CD14-positive monocyte (primary cell): ENCODE measurements around the gene TINCR. TPM values are rescaled to one million over a fixed set of nuclear protein-coding genes. Genes with fewer than 3 reads are reported as not detected.

Experiments used
- DNase-seq, 3 donors: peaks; one replicate each; pipeline ENCODE4 v3.0.0-alpha.2; 2011 to 2022
- H2AFZ ChIP-seq: 2 replicates; pipeline ENCODE4 v1.6.0; 2012; ENCODE audit warnings: mild to moderate bottlenecking, low read depth, low read length, inconsistent platforms; ENCODE audit not compliant: insufficient read depth, poor library complexity, severe bottlenecking
- H3K27ac ChIP-seq, 2 donors: 1 replicate in 1 of 2; 2 replicates in 1 of 2; pipeline ENCODE4 v1.5.1; 2012 to 2013; ENCODE audit warnings: low read length in 2 of 2, control low read depth in 1 of 2, inconsistent platforms in 1 of 2, low read depth in 1 of 2, mild to moderate bottlenecking in 1 of 2
- H3K27me3 ChIP-seq, 2 donors: one replicate each; pipeline versions ENCODE4 v1.6.0 to v1.6.1; 2011 to 2013; ENCODE audit warnings: low read length in 2 of 2; ENCODE audit not compliant: control insufficient read depth in 2 of 2, insufficient read depth in 2 of 2
- H3K36me3 ChIP-seq, 2 donors: replicated peaks in 1 of 2; 1 replicate in 1 of 2; 2 replicates in 1 of 2; pipeline versions ENCODE4 v1.5.1 to v1.6.1; 2012 to 2013; ENCODE audit warnings: low read length in 2 of 2, control low read depth in 1 of 2, inconsistent platforms in 1 of 2, mild to moderate bottlenecking in 1 of 2; ENCODE audit not compliant: insufficient read depth in 2 of 2, control insufficient read depth in 1 of 2
- H3K4me1 ChIP-seq, 2 donors: 1 replicate in 1 of 2; 2 replicates in 1 of 2; pipeline versions ENCODE4 v1.5.1 to v1.6.1; 2012 to 2013; ENCODE audit warnings: low read length in 2 of 2, control low read depth in 1 of 2, inconsistent platforms in 1 of 2, mild to moderate bottlenecking in 1 of 2, moderate library complexity in 1 of 2; ENCODE audit not compliant: insufficient read depth in 2 of 2, control insufficient read depth in 1 of 2
- H3K4me2 ChIP-seq: replicated peaks from 2 replicates; pipeline ENCODE3; 2012; ENCODE audit warnings: low read length, moderate library complexity, mild to moderate bottlenecking; ENCODE audit not compliant: poor library complexity, severe bottlenecking; ENCODE audit errors: extremely low read depth
- H3K4me3 ChIP-seq, 3 experiments: fragments of 200-600 bp in 1 of 3; sonication (generic) in 1 of 3; replicated peaks in 1 of 3; 1 replicate in 2 of 3; 2 replicates in 1 of 3; pipeline ENCODE4 v1.5.1; 2011 to 2013; ENCODE audit warnings: low read length in 3 of 3, mild to moderate bottlenecking in 3 of 3, control low read depth in 2 of 3, low read depth in 2 of 3, inconsistent platforms in 1 of 3, moderate library complexity in 1 of 3
- H3K79me2 ChIP-seq: 2 replicates; pipeline ENCODE4 v1.6.0; 2012; ENCODE audit warnings: mild to moderate bottlenecking, control low read depth, inconsistent platforms, low read length, moderate library complexity; ENCODE audit not compliant: insufficient read depth
- H3K9ac ChIP-seq: 2 replicates; pipeline ENCODE4 v1.6.0; 2017; ENCODE audit warnings: low read length, mild to moderate bottlenecking; ENCODE audit not compliant: insufficient read depth, poor library complexity, severe bottlenecking
- H3K9me3 ChIP-seq, 2 donors: replicated peaks in 1 of 2; 1 replicate in 1 of 2; 2 replicates in 1 of 2; pipeline versions ENCODE4 v1.5.1 to v1.6.1; 2012 to 2013; ENCODE audit warnings: low read length in 2 of 2, control low read depth in 1 of 2; ENCODE audit not compliant: control insufficient read depth in 1 of 2, insufficient read depth in 1 of 2
- H4K20me1 ChIP-seq: 2 replicates; pipeline ENCODE4 v1.6.0; 2012; ENCODE audit warnings: mild to moderate bottlenecking, low read length, control low read depth, moderate library complexity; ENCODE audit not compliant: insufficient read depth
- H3K27ac Mint-ChIP-seq, 7 donors: one replicate each; pipeline ENCODE4 v1.8.0; 2020; ENCODE audit warnings: mild to moderate bottlenecking in 7 of 7, mixed read lengths in 7 of 7, moderate library complexity in 6 of 7, inconsistent platforms in 2 of 7
- H3K27me3 Mint-ChIP-seq, 3 donors: one replicate each; pipeline ENCODE4 v1.8.0; 2021 to 2022; ENCODE audit warnings: low read depth in 3 of 3, mild to moderate bottlenecking in 3 of 3, mixed read lengths in 3 of 3, moderate library complexity in 3 of 3, inconsistent platforms in 1 of 3
- H3K36me3 Mint-ChIP-seq, 2 donors: one replicate each; pipeline ENCODE4 v1.8.0; 2020; ENCODE audit warnings: mixed read lengths in 2 of 2, inconsistent platforms in 1 of 2, mild to moderate bottlenecking in 1 of 2
- H3K4me1 Mint-ChIP-seq: one replicate; pipeline ENCODE4 v1.8.0; 2020; ENCODE audit warnings: mild to moderate bottlenecking, mixed read lengths
- H3K4me3 Mint-ChIP-seq, 2 donors: one replicate each; pipeline ENCODE4 v1.8.0; 2020; ENCODE audit warnings: mild to moderate bottlenecking in 2 of 2, mixed read lengths in 2 of 2, moderate library complexity in 1 of 2
- H3K9me3 Mint-ChIP-seq, 7 donors: one replicate each; pipeline ENCODE4 v1.8.0; 2020 to 2022; ENCODE audit warnings: mixed read lengths in 7 of 7, mild to moderate bottlenecking in 6 of 7, moderate library complexity in 6 of 7, inconsistent platforms in 2 of 7
- WGBS: methylation state at CpG from one replicate; pipeline ENCODE4 v1.1.5; 2013; ENCODE audit warnings: missing lambda C conversion rate; ENCODE audit not compliant: insufficient coverage; 5-methylcytosine and 5-hydroxymethylcytosine counted together
- intact Hi-C, 2 donors: fragments of 100-400 bp; cut with micrococcal nuclease; formaldehyde crosslinking; loops; one replicate each; pipeline versions ENCODE4 v1.15.0 to v1.15.1; 2023
- polyA plus RNA-seq, 3 donors: library from polyadenylated mRNA; depleted of rRNA in 1 of 3; unstranded in 2 of 3; stranded (reverse) in 1 of 3; fragments of 300-500 nt in 2 of 3; fragments of >200 nt in 1 of 3; fragmentation: Illumina TruSeq in 2 of 3; gene quantifications; 1 replicate in 2 of 3; 2 replicates in 1 of 3; pipeline ENCODE4 v1.2.3, GENCODE V29; 2012 to 2021
- TF ChIP-seq, protein P1 (sequence below): fragments of 200-600 bp; IDR thresholded peaks from one replicate; pipeline ENCODE4 v1.8.0; 2022; ENCODE audit warnings: antibody characterized with exemption, mild to moderate bottlenecking

The TINCR gene
- polyA plus RNA-seq, 3 donors = 0.11 TPM; not detected in 2

DNA sequence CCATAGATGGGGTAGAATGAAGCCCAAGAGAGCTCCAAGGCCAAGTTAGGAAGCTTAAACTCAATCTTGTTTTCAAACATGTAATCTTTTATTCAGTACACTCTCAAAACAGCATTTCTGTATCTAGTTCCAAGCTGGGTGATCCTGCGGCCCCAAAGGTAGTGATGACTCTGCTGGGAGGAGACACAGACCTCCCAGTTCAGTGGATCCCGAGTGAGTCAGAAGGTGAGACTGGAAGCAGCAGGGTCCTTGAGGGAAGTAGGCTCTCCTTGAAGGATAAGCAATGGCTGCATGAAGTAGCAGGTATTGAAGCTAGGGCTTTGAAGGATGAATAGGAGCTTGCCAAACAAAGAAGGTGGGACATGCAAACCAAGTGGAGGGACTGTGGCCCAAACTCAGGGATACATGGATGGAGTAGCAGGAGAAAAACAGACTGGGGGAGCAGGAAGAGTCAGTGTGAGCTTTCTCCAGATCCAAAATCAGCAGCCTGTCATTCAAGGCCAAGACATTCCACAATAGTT lies 9.6 kb downstream of the TINCR start:
- no peaks in the 10 kb centered on the region for H4K20me1 ChIP-seq
- no peak overlapping the region for H2AFZ ChIP-seq
- H3K4me3 ChIP-seq = no peak overlapping the region
- intact Hi-C loops = no loop called here
- H3K9ac ChIP-seq = no peak overlapping the region
- 78% methylated on average over 1 of the region's 2 CpGs for whole genome bisulfite sequencing
- H3K79me2 ChIP-seq = no peaks in the 10 kb centered on the region
- H3K4me2 ChIP-seq = no peak overlapping the region
- DNase-seq = no peak
- H3K4me1 ChIP-seq = no peaks in the 10 kb centered on the region
- Mint-ChIP-seq H3K27me3 (peaks cover 5 to 14% (median 13%) of the 10 kb centered on the region in 3 donors), H3K27ac (peak overlapping the region in 1 of 7 donors; percentile 31), H3K4me3 (no peak overlapping the region), H3K9me3 (peaks cover 4 to 18% (median 12%) of the 10 kb centered on the region in 7 donors), H3K36me3 (no peaks in the 10 kb centered on the region), H3K4me1 (no peaks in the 10 kb centered on the region)
- no peaks in the 10 kb centered on the region for H3K36me3 ChIP-seq
- no peak overlapping the region for H3K27ac ChIP-seq
- TF ChIP-seq, protein P1, sequence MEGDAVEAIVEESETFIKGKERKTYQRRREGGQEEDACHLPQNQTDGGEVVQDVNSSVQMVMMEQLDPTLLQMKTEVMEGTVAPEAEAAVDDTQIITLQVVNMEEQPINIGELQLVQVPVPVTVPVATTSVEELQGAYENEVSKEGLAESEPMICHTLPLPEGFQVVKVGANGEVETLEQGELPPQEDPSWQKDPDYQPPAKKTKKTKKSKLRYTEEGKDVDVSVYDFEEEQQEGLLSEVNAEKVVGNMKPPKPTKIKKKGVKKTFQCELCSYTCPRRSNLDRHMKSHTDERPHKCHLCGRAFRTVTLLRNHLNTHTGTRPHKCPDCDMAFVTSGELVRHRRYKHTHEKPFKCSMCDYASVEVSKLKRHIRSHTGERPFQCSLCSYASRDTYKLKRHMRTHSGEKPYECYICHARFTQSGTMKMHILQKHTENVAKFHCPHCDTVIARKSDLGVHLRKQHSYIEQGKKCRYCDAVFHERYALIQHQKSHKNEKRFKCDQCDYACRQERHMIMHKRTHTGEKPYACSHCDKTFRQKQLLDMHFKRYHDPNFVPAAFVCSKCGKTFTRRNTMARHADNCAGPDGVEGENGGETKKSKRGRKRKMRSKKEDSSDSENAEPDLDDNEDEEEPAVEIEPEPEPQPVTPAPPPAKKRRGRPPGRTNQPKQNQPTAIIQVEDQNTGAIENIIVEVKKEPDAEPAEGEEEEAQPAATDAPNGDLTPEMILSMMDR = no peak
- no peaks in the 10 kb centered on the region for H3K27me3 ChIP-seq
- peaks cover 9 to 13% of the 10 kb centered on the region in 2 donors for H3K9me3 ChIP-seq

DNA sequence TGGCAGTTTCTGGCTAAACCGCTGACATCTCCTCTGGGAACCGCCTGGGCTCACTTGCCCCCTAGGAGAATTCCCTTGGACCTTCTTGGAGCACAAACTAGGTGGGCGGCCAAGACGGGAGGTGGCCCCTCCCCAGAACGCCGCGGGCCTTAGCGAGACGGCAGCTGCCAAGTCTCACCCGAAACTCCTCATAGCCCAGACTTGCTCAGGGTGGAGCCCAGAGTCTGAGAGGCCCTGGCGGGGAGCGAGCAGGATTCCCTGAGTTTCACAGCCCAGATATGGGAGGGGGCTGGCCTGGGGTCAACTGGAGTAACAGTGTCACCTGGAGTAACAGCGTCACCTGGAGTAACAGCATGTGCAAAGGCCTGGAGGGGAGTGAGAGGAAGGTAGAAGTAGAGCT lies 10.1 kb downstream of the TINCR start:
- H3K79me2 ChIP-seq = no peaks in the 10 kb centered on the region
- peaks cover 4 to 17% (median 12%) of the 10 kb centered on the region in 7 donors for H3K9me3 Mint-ChIP-seq
- no peak overlapping the region for H2AFZ ChIP-seq
- H3K4me2 ChIP-seq = no peak overlapping the region
- no peaks in the 10 kb centered on the region for H3K27me3 ChIP-seq
- H3K36me3 ChIP-seq = no peaks in the 10 kb centered on the region
- H3K27ac ChIP-seq = no peak overlapping the region
- TF ChIP-seq, protein P1 = no peak
- H3K27me3 Mint-ChIP-seq = peaks cover 3 to 11% (median 11%) of the 10 kb centered on the region in 3 donors
- no peaks in the 10 kb centered on the region for H3K36me3 Mint-ChIP-seq
- intact Hi-C loops = no loop called here
- 68% methylated on average over 13 of the region's 13 CpGs for WGBS
- DNase-seq = no peak
- no peaks in the 10 kb centered on the region for H3K4me1 ChIP-seq
- H3K4me3 ChIP-seq = no peak overlapping the region
- no peaks in the 10 kb centered on the region for H3K4me1 Mint-ChIP-seq
- H4K20me1 ChIP-seq = no peaks in the 10 kb centered on the region
- H3K9ac ChIP-seq = no peak overlapping the region
- no peak overlapping the region for H3K4me3 Mint-ChIP-seq
- H3K9me3 ChIP-seq = peaks cover 9 to 13% of the 10 kb centered on the region in 2 donors
- H3K27ac Mint-ChIP-seq = peak overlapping the region in 1 of 7 donors; percentile 31
